Measurements from ENCODE around the gene CDHR1.

Gene CDHR1

DNA sequence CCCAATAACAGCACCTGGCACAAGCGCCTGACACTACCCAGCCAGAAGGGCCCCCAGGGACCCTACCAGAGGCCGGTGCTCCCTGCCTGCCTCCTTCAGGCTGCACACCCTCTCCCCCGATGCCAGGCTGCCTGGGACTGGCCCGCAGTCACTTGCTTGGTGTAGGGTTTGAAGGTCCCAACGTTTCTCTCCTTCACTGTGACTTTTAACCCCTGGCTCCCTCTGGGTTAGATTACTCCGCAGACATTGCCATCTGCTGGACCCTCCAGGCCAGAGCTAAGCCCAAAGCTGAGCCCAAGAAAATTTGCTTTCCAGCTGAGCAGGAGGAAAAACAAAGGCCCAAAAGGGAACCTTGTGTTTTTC, 6.9 kb downstream of the CDHR1 start:
- no peak for DNase-seq

DNA sequence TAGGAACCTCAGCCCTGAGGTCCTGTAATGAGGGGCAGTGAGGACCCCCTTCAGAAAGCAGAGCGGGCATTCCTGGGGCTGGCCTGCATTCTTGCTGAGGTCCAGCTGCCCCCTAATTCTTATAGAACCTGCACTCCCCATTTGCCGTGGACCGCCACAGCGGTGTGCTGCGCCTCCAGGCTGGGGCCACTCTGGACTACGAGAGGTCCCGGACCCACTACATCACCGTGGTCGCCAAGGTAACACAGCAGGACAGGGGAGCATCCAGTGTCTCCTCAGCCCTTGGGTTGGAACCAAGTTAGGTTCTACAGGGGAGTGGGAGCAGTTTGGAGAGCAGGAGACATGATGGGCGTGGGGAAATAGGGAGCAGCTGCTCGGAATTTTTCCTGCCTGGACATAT, 7.3 kb downstream of the CDHR1 start:
- no peak for DNase-seq

DNA sequence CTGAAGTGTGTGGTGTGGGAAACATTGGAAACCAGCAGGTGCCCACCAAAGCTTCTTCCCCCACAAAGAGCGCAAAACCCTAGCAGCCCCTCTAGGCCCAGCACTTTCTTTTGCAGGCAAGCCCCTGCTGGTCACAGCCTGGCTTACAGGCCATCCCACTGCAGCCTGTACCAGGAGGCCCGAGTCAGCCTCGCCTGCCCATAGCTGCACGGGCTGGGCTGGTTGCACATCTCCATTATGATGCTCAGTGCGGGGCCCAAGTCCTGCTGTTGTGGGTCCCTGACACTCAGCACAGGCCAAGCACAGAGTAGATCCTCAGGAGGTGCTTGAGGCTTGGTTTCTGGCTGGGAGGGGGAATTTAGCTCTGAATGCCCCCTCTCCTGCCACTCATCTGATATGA, 8.0 kb downstream of the CDHR1 start:
- DNase-seq, result no peak

DNA sequence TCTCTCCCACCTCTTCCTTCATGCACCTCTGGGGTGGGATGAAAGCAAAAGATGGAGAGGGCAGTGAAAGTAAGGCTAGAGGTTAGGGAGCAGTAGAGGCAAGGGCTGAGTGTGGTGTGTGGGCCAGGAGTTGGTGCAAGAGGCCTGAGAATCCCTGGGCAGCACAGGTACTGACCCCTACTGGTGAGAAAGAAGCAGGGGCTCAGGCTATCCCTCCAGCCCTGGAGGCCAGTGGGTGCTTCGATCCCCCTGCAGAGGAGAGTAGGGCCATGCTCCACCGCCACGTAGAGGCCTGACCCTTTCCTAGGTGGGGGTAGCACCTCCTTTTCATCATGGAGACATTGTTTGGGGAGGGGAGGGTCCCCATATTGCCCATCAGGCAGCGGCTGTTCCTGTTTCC, 9.8 kb downstream of the CDHR1 start:
- DNase-seq, result no peak

DNA sequence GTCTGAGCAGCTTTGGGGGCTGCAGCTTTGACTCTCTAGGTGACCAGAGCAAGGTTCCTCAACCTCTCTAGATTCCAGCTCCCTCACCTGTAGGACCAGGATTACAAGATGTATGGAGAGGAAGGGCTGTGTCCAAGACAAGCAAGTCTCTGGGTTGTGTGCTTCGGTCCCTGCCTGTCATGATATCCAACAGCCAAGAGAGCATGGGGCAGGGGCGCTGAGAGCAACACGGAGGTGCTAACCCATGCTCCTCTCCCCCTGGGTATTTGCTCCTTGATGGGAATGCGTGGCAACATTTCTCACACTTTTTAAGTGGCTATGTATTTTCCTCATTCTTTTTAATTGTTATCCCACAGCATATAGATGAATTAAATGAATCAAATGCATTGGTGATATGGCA, 10.3 kb downstream of the CDHR1 start:
- no peak for DNase-seq

DNA sequence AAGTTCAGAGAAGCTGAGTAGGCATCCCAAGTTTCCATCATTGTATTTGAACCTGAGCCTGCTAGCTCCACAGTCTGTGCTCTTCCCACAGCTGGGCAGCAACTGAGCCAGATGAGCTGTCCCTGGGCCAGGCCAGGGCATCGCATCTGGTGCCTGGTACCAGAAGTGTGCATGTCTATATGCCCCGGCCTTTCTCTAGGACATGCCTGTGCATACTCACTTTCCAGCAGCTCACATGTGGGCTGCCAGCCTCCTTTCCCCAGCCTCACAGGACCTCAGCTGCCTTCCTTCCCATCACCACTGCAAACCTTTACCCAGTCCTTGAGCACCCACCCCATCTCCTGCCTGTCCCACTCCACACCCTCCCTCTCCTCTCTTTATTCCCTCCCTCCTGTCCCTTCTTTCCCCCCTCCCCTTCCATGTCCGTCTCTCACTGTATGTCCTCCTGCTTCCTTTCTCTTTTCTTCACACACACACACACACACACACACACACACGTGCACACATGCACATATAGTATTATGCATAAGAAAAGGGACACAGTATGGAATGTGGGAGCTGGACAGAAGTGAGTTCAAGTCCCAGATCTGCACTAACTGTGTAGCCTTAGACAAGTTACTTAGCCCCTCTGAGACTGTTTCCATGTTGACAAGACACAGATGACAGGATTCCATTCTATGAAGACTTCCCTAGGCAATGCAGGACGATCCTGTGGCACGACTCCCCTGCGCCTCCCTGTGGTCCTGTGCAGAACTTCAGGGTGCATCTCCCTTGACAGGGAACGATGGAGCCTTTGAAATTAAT, 10.9 kb downstream of the CDHR1 start:
- peak; percentile 58 to 60 for DNase-seq

DNA sequence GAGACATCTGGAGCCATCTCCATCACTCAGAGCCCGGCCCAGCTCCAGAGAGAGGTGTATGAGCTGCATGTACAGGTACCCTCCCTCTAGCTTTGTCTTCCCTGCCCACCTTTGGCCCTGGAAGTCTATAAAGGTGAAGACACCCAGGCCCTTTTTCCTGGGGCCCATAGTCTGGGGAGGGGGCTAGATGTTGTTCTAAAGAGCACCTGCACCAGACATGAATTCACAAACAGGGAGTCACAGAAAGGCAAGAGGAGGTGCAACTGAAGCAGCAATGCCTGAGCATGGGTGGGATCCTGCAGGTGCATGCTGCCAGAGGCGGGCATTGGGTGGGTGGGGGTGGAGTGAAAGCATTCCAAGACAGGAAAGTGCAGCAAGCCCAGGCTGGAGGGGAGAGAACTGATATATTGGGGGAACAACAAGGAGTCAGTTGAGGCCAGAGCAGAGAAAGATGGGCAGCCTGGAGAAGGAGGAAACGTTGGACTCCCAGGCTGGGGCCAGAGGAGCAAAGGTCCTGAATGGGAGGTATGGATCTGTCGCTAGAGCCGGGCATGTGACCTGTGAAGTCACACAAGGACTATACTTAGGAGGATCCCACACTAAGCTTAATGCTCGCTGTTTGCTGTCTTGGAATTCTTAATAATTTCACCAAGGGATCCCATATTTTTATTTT, 11.7 kb downstream of the CDHR1 start:
- no peak for DNase-seq

DNA sequence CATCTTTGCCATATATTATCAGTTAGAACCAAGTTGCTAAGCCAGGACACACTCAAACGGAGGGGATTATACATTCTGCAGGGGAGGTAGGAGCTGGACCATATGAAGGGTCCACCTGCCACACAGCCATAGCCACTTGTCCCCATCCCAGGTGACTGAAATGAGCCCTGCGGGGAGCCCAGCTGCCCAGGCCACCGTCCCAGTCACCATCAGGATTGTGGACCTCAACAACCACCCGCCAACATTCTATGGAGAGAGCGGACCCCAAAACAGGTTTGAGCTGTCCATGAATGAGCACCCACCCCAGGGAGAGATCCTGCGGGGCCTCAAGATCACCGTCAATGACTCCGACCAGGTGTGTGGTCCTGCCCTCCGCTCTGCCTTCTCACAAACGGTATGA, 13.7 kb downstream of the CDHR1 start:
- no peak for DNase-seq

DNA sequence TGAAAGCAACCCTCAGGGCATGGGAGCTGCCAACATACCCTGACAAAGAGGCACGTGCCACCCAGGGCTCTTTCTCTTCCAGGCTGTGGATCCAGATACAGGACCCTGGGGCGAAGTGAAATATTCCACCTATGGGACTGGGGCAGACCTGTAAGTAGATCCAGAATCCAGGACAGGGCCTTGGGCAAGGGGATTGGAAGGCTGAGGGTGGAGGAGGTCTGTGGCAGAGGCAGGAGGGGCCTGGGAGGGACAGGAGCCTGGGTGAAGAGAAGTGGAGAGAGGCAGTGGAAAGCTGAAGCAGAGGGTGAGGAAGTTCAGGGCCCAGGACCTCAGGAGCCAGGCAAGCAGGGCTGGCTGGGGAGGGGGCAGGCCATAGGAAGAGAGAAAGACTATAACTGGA, 17.2 kb downstream of the CDHR1 start:
- no peak for DNase-seq

DNA sequence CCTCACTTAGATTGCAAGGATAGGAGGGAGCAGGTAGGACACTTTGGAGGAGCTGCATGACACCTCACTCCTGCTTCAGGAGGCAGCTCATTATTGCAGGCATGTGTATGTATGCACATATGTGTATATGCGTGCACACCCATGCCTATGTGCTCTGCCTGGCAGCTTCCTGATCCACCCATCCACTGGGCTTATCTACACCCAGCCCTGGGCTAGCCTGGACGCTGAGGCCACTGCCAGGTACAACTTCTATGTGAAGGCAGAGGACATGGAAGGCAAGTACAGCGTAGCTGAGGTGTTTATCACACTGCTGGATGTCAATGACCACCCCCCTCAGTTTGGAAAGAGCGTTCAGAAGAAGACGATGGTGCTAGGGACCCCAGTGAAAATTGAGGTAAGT, 17.7 kb downstream of the CDHR1 start:
- DNase-seq, result no peak

DNA sequence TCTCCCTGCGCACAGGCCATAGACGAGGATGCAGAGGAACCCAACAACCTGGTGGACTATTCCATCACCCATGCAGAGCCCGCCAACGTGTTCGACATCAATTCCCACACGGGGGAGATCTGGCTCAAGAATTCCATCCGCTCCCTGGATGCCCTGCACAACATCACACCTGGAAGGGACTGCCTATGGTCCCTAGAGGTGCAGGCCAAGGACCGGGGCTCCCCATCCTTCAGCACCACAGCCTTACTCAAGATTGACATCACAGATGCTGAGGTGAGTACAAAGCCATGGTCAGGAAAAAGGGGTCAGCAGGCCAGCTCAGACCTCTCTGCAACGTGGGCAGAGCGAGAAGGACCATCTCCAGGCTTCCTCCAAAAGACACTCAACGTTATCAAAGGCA, 18.7 kb downstream of the CDHR1 start:
- no peak for DNase-seq

DNA sequence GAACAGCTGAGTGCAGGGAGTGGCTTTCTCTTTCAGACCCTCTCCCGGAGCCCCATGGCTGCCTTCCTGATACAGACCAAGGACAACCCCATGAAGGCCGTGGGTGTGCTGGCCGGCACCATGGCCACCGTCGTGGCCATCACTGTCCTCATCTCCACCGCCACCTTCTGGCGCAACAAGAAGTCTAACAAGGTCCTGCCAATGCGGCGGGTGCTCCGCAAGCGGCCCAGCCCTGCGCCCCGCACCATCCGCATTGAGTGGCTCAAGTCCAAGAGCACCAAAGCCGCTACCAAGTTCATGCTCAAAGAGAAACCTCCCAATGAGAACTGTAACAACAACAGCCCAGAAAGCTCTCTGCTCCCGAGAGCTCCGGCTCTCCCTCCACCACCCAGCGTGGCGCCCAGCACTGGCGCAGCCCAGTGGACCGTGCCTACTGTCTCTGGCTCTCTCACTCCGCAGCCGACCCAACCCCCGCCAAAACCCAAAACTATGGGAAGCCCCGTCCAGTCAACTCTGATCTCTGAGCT, 19.8 kb downstream of the CDHR1 start:
- no peak for DNase-seq

DNA sequence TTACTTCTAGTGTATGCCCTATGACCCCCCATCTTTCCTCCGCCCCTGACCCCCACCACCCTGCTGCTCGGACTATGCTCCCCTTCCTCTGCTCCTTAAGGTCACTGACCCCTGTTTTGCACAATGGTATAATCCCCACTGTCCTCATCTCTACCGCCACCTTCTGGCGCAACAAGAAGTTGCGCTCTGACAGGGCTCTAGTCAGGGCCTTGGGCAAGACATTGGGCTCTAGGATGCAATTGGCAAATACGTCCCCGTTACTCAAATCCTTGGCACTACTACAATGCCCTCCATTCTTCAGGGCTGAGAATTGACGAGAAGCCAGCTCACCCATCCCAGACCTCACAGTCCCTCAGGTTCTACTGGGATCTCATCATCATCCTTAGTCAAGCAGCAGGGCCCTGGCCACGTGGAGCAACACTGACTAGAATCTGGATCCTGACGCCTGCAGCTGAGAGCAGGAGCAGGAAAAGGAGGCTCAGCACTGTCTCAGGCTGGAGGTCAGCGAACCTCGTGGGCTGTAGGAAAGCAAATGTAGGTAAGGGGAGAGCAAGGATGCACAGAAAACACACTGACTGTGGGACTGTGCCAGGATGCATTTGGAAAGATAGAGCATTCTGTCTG, 20.4 kb downstream of the CDHR1 start:
- DNase-seq, result peak in 1 of 2 donors; percentile 47

DNA sequence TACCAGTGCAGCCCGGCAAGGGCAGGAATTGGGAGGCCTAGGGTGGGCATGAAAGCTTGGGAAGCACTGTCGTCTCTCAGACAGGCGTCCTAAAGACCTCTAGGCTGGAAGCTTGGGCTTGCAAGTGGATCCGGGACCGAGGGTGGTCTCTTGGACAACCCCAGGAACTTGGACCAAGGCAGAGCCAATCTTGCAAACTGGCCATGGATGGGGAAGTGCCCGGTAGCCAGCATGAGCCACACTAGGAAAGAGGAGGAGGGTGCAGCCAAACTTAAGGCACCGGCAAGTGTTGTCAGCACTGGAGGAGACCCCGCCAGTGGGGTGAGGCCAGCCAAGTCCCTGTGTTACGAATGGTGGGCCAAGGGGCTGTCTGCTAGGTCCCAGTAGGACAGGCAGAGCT, 22.5 kb downstream of the CDHR1 start:
- DNase-seq, result no peak

DNA sequence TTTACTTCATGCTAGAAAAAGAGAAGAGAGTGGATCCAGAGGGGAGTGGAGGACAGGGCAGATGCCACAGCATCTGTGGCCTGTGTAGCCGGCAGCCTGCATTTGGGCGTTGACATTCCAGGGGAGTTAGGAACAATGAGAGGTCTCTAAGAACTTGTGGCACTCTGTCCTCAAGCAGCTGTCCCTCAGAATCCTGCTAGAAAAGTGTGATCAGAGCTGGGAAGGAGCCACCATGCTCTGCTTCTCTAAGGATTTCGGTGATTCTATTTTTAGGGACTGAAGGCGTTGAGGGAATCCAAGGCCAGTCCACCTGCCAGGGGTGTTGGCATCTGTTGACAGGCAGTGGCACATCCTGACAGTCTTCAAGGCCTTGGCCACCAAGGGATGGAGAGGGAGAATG, 23.4 kb downstream of the CDHR1 start:
- DNase-seq, result no peak

DNA sequence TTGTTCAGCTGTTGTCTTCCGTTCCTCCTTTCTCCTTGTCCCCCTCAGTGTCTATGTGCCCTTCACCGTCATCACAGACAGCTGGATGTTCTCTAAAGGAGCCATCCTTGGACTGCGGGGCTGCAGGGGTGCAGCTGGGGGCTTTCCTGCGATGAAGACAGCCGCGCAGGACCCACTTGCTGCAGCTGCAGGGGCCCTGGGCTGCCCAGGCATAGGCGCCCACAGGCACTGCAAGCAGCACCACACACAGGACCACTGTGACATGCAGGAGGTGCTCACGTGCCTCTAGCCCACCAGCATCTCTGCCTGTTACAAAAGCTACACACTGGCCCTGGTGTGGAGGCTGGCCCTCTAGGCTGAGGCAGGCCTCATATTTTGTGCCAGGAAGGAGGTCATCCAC, 27.6 kb downstream of the CDHR1 start:
- no peak for DNase-seq

DNA sequence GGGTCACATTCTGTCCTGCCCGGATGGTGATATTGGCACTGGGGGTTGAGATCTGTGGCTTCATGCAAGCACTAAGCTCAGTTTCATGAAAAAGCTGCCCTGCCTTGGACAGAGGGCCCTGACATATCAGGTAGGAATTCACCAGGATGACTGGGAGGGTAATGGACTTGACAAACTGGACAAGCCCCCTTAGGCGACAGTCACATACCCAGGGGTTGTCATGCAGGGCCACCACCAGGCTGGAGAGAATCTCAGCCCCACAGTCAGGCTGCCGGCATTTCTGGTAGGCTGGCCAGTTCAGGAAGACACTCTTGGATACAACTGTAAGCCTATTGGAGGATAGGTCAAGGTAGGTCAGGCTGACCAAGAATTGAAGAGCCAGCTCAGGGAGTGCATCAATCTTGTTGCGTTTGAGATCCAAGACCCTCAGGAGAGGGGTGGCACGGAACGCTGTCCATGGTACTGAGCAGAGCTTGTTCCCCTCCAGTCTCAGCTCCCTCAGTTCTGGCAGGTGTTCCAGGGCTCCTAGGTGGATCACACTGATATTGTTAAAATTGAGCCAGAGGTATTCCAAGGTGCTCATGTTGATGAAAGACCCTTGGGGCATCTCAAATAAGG, 30.2 kb downstream of the CDHR1 start:
- DNase-seq, result no peak

DNA sequence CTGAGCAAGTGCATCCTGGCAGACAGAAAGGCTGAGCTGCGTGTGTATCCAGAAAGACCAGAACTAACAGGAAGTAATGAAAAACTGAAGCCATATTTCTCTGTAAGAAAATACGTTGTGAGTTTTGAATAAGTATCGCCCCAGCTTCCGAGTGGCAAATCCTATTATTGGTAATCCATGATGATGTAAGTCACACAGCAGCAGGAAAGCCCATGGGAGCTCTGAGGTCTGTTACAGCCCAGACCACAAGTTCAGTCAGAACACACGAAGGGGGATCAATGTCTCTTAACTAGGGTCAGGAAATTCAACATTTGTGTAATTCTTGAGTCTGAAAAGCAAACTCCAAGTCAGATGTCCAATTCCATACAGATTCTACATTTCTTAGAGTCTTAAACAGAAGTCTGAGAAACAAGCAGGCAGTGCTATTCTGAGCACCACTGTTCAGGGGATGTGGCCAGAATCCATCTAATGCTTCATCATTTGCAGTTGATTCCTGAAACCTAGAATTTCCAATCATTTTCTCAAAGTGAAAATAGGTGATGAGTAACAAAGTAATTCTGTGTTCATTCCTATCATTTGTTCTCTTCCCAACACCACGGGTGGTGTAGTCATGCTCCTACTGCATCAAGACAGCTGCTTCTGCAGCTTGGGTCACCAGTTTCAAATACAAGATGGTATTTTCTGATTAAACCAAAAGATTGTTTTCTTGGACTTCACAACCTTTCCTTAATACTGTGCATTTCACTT, 31.3 kb downstream of the CDHR1 start, which contains the start of gene LRIT2:
Gene LRIT2 (minus strand): TSS at position 118 of the 747 bp plus-strand sequence. CDS start 24 bp downstream, at position 94.
- no peak for DNase-seq

DNA sequence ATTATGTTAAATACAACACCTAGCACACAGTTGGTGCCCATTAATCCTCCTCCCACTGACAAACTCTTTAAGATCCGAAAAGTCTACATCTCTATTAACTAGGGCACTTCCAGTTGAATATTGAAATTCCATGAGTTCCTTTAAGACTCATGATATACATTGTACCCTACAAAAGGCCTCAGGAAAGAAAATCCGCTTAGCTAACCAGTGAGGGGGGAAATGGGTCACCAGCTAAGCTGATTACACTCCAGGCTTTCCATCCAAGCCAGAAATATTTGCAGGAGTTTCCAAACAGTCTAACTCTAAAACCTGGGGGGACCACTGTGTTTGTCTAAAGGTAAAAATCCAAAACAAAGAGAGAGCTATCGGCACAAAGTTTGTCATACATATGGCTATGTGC, 32.3 kb downstream of the CDHR1 start:
- DNase-seq, result no peak

DNA sequence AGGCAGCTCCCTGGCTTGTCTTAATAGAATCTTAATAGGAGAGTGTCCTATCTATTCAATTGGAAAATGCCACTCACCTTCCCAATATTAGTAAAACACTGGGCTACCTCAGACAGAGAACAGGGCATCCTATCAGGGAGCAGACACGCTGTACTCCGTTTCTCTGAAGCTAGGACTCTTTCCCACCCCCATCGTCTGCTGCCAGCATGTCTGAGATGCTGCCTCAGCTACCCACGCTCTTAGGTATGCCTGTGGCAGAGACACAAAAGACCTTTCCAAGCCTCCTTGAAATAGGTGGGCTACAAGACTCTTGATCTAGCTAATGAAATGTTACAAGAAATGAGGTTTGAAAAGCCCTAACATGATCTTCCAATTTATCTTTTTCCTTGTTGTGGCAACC, 33.5 kb downstream of the CDHR1 start:
- no peak for DNase-seq

DNA sequence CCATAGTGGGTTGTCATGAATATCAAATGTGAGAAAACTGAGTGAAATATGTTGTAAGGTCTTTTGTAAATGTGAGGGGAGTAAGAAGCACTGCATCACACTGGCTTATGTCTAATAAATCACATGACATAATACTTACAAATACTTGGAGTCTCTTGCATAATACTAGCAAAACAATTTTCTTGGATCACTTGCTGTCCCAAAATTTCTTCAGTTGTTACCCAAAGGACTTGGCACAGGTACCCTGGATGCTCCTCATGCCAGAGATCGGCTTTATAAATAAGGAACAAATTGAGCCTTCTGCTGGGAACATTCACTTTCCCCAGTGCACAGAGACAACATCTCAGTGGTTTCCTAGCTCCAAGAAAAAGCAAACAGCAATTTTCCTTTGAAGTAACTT, 36.0 kb downstream of the CDHR1 start:
- DNase-seq, result no peak

DNA sequence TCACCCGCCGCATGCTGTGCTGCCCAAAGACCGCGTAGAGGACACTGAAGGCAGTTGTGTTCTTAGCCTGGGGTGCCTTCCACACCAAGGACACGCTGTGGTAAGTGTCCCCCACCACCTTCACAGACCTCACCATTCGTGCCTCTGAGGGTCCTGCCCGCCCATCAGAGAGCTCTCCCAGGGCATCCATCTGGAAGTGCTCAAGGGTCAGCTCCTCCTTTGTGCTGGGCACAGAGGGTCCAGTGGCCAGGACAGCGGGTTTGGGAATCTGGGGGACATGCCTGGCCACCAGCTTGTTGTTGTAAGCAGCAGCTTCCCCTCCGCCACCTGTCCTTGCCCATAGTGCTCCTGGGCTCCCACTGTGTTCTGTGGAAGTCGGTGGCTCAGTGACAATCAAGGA, 38.0 kb downstream of the CDHR1 start:
- DNase-seq, result no peak

DNA sequence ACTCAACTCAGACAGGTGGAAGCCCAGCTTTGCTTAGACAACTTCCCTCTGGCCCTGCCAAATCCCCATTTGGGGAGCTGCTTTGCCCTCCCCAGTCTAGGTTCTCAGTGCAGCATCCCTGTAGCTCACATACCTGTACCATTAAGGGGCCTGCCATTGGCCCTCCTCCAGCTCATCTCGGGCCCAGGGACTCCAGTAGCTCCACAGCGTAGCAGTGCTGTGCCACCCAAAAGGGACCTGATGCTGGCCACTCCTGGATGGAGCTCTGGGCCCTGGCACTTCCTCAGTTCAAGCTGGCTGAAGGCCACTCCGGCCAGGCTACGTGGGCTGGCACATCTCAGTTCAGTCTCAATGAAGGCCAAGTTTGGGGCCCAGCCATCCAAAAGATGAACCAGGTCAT, 39.6 kb downstream of the CDHR1 start:
- no peak for DNase-seq

Measured in CD4-positive, alpha-beta T cell treated with Interleukin-1 beta for 1 hour (primary cell).